Activated CD4-positive, alpha-beta T cell treated with anti-CD3 and anti-CD28 coated beads for 1 hour (primary cell): ENCODE data around the gene BICD2.

ENCODE experiments used
- DNase-seq: peaks from one replicate; pipeline ENCODE4 v3.0.0-alpha.2; 2020

The BICD2 gene

GRCh38 chr9:92713528-92713927 is 51.1 kb downstream of the BICD2 start:
- DNase-seq: no peak

- no peak for DNase-seq
Observed at GRCh38 chr9:92712767-92713166, 51.9 kb downstream of the BICD2 start.

GRCh38 chr9:92711844-92712243 is 52.8 kb downstream of the BICD2 start:
- DNase-seq: no peak

- no peak for DNase-seq
Observed at GRCh38 chr9:92711146-92711545, 53.5 kb downstream of the BICD2 start.

- DNase-seq: no peak
Observed at GRCh38 chr9:92710368-92710767, 54.3 kb downstream of the BICD2 start.

GRCh38 chr9:92709954-92710353 is 54.7 kb downstream of the BICD2 start:
- no peak for DNase-seq

GRCh38 chr9:92709240-92709639 is 55.4 kb downstream of the BICD2 start:
- no peak for DNase-seq

- no peak for DNase-seq
Observed at GRCh38 chr9:92707530-92707929, 57.1 kb downstream of the BICD2 start.

GRCh38 chr9:92706218-92706940 is 58.3 kb downstream of the BICD2 start:
- no peak for DNase-seq

- no peak for DNase-seq
Observed at GRCh38 chr9:92704528-92704927, 60.1 kb downstream of the BICD2 start.

- no peak for DNase-seq
Observed at GRCh38 chr9:92696619-92697018, 68.0 kb downstream of the BICD2 start.

GRCh38 chr9:92686954-92687353 is 77.7 kb downstream of the BICD2 start:
- no peak for DNase-seq

- no peak for DNase-seq
Observed at GRCh38 chr9:92685022-92685421, 79.6 kb downstream of the BICD2 start.

- no peak for DNase-seq
Observed at GRCh38 chr9:92682269-92682668, 82.4 kb downstream of the BICD2 start.

GRCh38 chr9:92680166-92681119 is 84.2 kb downstream of the BICD2 start:
- DNase-seq: no peak

- DNase-seq: no peak
Observed at GRCh38 chr9:92679413-92680165, 85.0 kb downstream of the BICD2 start.

GRCh38 chr9:92671323-92671722 is 93.3 kb downstream of the BICD2 start:
- no peak for DNase-seq

- peak; percentile 97 for DNase-seq
Observed at GRCh38 chr9:92669890-92670708, 94.5 kb downstream of the BICD2 start, which contains the start of gene IPPK. Gene IPPK, minus strand, starts transcription at chr9:92670131. Its CDS starts 143 bp downstream, at chr9:92669988.

GRCh38 chr9:92669527-92669889 is 95.1 kb downstream of the BICD2 start:
- DNase-seq: peak; percentile 18

- no peak for DNase-seq
Observed at GRCh38 chr9:92668746-92669526, 95.7 kb downstream of the BICD2 start.

- no peak for DNase-seq
Observed at GRCh38 chr9:92666912-92667532, 97.6 kb downstream of the BICD2 start.
